GM18505 (cell line): ENCODE measurements around the gene FBXL7.

Source experiments
- ATAC-seq: cut with Tn5 transposase; IDR thresholded peaks from one replicate; pipeline ENCODE4 v1.9.1; 2021; ENCODE audit not compliant: unreplicated experiment
- POLR2A ChIP-seq: IDR thresholded peaks from 4 replicates; pipeline ENCODE4 v1.6.1; 2011; ENCODE audit warnings: borderline replicate concordance; ENCODE audit not compliant: insufficient read depth, insufficient read length; ENCODE audit errors: extremely low read depth

The FBXL7 gene

DNA sequence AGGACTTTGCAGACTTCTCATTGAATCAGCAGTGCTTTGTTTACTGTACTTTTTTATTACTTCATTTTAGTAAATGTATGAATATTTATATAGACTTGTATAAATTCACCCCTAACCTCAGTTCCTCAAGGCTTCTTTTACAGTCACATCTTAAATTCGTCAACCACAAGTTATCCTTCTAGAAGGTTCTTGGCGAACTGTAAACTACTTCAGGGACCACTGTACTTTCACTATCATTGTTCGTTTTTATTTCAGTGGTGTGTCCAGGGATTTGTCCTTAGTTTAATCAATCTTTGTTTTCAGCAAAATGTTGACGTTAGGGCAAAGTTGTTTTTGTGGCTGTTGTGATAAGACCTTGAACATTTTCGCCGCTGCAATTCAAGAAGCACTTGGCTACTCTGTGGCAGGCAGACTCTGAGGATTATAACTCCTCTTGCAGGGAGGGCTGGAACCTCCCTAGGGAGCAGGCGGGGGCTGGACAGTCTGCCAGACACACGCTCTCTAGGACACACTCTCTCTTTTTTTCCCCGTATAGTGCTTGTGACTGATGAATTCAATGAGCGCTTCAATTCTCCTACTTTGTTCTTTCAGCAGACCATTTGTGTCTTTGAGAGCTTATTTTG, 252.8 kb downstream of the FBXL7 start:
- no peak for TF ChIP-seq POLR2A
- no peak for ATAC-seq

GRCh38 chr5:15753752-15754151, 253.8 kb downstream of the FBXL7 start:
- no peak for ATAC-seq
- no peak for TF ChIP-seq POLR2A

DNA sequence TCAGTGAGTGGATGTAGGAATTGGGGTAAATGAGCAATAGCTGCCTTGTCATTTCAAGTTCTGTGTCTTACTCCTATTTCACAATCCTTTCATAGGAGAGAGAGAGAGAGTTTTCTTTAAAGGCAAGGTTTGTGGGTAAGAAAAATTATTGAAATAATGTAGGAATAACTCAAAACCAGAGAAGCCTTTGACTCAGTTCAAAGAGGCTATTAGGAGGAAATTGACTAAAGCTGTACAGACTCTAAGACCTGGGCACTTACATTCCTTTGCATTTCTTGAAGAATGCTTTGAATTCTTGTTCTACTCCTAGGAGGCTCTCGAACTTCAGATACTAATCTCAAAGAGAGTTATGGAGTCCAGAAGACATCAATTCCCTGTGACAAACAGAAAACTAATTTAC, 257.1 kb downstream of the FBXL7 start:
- ATAC-seq: no peak
- no peak for TF ChIP-seq POLR2A

DNA sequence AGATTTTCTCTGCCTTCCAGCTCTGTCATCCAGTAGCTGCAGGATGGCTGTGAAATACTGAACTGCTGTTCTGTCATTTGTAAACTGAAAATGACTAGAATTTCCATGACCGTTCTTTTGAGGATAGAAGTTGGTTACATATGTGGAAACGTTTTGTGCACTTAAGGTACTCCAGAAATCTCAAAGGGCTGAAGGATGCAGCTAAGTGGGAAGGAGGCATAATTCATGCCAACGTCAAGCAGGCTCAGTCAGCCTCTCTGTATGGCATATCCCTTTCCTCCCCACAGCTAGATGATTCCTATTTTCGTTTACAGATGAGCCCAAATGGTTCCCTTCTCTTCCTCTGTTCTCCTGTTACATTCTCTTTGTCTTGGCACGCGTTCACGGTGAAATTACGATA, 257.6 kb downstream of the FBXL7 start:
- ATAC-seq: no peak

GRCh38 chr5:15762668-15763067, 262.7 kb downstream of the FBXL7 start:
- no peak for ATAC-seq

More for the DNA sequence above, 257.6 kb downstream of the FBXL7 start:
- no peak for TF ChIP-seq POLR2A

DNA sequence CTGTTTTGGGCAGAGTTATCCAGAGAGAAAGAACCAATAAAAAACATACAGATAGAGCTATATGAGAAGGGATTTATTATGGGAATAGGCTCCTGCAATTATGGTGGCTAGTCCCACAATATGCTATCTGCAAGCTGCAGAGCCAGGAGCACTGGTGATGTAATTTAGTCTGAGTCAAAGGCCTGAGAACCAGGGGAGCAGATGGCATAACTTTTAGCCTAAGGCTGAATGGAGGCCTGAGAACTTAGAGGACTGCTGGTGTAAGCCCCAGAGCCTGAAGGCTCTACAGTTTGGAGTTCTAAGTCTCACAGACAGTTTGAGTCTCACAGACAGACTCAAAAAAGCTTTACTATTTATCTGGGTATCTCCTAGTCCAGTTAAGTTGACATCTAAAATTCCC, 263.8 kb downstream of the FBXL7 start:
- no peak for TF ChIP-seq POLR2A
- ATAC-seq: no peak

More at GRCh38 chr5:15762668-15763067, 262.7 kb downstream of the FBXL7 start:
- no peak for TF ChIP-seq POLR2A

- ATAC-seq: no peak
- TF ChIP-seq POLR2A: no peak
These were observed 269.0 kb downstream of the FBXL7 start for GRCh38 chr5:15768936-15769335.

DNA sequence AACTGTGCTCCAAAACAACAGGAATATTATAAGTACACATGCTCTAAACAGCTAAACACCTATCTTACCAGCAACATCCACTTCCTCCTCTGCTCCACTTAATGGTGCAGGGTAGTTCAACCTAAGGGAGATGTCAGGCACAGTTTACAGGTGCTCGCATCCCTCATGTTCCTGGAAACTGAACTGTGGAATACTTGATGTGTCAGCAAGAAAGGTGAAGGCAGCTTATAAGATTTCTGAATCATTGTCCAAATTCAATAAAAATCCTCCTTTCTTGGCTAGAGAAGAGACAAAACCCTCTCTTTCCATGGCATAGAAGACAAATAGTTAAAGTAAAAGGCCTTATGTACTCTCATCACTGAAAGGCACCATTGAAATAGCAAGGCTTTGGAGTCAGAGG, 272.2 kb downstream of the FBXL7 start:
- no peak for ATAC-seq
- TF ChIP-seq POLR2A: no peak

- TF ChIP-seq POLR2A: no peak
These were observed 274.7 kb downstream of the FBXL7 start for GRCh38 chr5:15774632-15775031.

GRCh38 chr5:15776346-15776745, 276.4 kb downstream of the FBXL7 start:
- TF ChIP-seq POLR2A: no peak
- no peak for ATAC-seq

More at GRCh38 chr5:15774632-15775031, 274.7 kb downstream of the FBXL7 start:
- ATAC-seq: no peak

DNA sequence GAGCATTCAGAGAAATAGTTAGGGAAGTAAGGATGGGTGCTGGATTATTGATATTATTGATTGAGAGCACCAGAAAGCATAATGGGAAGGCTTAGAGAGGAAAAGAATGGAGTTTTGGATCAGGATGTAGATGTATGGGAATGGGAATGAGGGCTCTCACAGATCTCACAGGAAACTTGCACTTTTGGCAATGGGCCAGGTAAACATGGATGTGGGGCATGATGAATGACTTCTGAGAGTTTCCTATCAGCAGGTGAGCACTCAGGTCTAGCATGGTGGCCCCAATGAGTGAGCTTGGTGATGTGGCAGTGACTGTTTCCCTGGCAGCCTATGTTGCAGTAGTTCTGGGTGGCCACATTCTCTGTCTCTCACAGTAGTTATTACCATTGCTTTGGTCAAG, 283.8 kb downstream of the FBXL7 start:
- TF ChIP-seq POLR2A: no peak
- no peak for ATAC-seq

DNA sequence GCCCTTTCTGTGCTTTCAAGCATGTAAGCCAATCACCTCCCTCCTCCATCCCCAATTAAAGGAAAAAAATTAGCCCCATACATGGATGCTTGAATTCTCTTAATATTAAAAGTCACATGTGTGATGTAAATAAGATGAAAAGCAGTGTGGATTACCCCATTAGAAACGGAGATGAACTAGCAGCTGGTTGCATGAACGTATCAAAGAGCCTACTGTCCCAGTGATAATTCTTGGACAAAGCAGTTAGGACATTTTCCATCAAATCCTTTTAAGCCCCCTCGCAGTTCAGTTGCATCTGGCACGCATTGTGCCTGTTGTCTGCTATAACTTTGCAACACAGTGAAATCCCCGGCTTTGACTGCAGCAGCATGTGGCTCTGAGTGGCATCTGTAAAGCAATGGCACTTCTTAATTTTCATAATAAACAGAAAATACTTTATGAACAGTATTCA, 285.6 kb downstream of the FBXL7 start:
- no peak for ATAC-seq
- TF ChIP-seq POLR2A: no peak

- no peak for ATAC-seq
These were observed 286.3 kb downstream of the FBXL7 start for GRCh38 chr5:15786326-15786725.

GRCh38 chr5:15786884-15787283, 286.9 kb downstream of the FBXL7 start:
- TF ChIP-seq POLR2A: no peak
- ATAC-seq: no peak

More at GRCh38 chr5:15786326-15786725, 286.3 kb downstream of the FBXL7 start:
- no peak for TF ChIP-seq POLR2A

DNA sequence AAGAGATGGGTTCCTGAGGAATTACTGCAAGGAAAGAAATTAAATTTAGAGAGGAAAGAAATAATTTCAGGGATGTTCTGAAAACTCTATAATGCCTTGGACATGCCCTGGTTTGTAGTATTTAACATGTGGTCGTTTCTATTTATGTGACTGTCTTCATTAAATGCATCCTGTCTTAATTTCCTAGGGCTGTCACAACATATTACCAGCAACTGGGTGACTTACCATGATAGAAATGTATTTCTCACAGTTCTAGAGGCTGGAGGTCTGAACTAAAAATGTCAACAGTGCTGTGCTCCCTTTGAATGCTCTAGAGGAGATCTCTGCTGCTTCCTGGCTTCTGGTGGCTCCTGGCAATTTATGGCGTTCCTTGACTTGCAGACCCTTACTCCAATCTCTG, 287.7 kb downstream of the FBXL7 start:
- TF ChIP-seq POLR2A: no peak
- no peak for ATAC-seq
